DND-41 (cell line): Measurements from ENCODE around the gene IFIH1.

ENCODE experiments used
- ATAC-seq: fragments of 200-7000 bp; cut with Tn5 transposase; 3 replicates; pipeline ENCODE4 v1.9.1; 2021; ENCODE audit warnings: low read depth; ENCODE audit not compliant: insufficient read depth
- DNase-seq: peaks from one replicate; pipeline ENCODE4 v3.0.0-alpha.2; 2020
- H2AFZ ChIP-seq: 2 replicates; pipeline ENCODE4 v1.6.0; 2012; ENCODE audit warnings: low read depth, low read length
- H3K27ac ChIP-seq: 2 replicates; pipeline ENCODE4 v1.5.1; 2012; ENCODE audit warnings: low read length, inconsistent platforms
- H3K27me3 ChIP-seq: fragments of 200-600 bp; sonication (generic); 2 replicates; pipeline ENCODE4 v1.6.0; 2012; ENCODE audit warnings: low read length, mild to moderate bottlenecking, inconsistent platforms; ENCODE audit not compliant: insufficient read depth, poor library complexity
- H3K36me3 ChIP-seq: 2 replicates; pipeline ENCODE4 v1.5.1; 2012; ENCODE audit warnings: low read length, inconsistent platforms; ENCODE audit not compliant: insufficient read depth
- H3K4me1 ChIP-seq: 2 replicates; pipeline ENCODE4 v1.5.1; 2012; ENCODE audit warnings: mild to moderate bottlenecking, low read length; ENCODE audit not compliant: insufficient read depth
- H3K4me2 ChIP-seq: 2 replicates; pipeline ENCODE4 v1.6.0; 2012; ENCODE audit warnings: mild to moderate bottlenecking, moderate library complexity, low read length, inconsistent platforms; ENCODE audit not compliant: insufficient read depth
- H3K4me3 ChIP-seq, 2 experiments: fragments of 200-600 bp in 1 of 2; shearing (Covaris generic) in 1 of 2; 2 replicates each; pipeline ENCODE4 v1.5.1; 2012 to 2016; ENCODE audit warnings: inconsistent platforms in 2 of 2, low read length in 2 of 2, mild to moderate bottlenecking in 2 of 2, low read depth in 1 of 2, moderate library complexity in 1 of 2
- H3K79me2 ChIP-seq: 2 replicates; pipeline ENCODE4 v1.6.0; 2012; ENCODE audit warnings: low read length, inconsistent platforms; ENCODE audit not compliant: insufficient read depth
- H3K9ac ChIP-seq: 2 replicates; pipeline ENCODE4 v1.6.0; 2012; ENCODE audit warnings: low read depth, mild to moderate bottlenecking, inconsistent platforms, low read length, moderate library complexity
- H3K9me3 ChIP-seq: 2 replicates; pipeline ENCODE4 v1.5.1; 2012; ENCODE audit warnings: low read length, moderate library complexity, mild to moderate bottlenecking, inconsistent platforms; ENCODE audit not compliant: insufficient read depth, severe bottlenecking
- H4K20me1 ChIP-seq: 2 replicates; pipeline ENCODE4 v1.6.0; 2012; ENCODE audit warnings: low read length; ENCODE audit not compliant: insufficient read depth
- CTCF ChIP-seq: IDR thresholded peaks from 2 replicates; pipeline ENCODE4 v1.5.1; 2012; ENCODE audit warnings: borderline replicate concordance, low read length, moderate library complexity, mild to moderate bottlenecking; ENCODE audit not compliant: poor library complexity, severe bottlenecking; ENCODE audit errors: extremely low read depth
- EZH2 ChIP-seq: IDR thresholded peaks from 3 replicates; pipeline ENCODE4 v1.6.1; 2012; ENCODE audit warnings: borderline replicate concordance, low read depth, mild to moderate bottlenecking, moderate library complexity, low read length, inconsistent platforms; ENCODE audit not compliant: severe bottlenecking

The IFIH1 gene

DNA sequence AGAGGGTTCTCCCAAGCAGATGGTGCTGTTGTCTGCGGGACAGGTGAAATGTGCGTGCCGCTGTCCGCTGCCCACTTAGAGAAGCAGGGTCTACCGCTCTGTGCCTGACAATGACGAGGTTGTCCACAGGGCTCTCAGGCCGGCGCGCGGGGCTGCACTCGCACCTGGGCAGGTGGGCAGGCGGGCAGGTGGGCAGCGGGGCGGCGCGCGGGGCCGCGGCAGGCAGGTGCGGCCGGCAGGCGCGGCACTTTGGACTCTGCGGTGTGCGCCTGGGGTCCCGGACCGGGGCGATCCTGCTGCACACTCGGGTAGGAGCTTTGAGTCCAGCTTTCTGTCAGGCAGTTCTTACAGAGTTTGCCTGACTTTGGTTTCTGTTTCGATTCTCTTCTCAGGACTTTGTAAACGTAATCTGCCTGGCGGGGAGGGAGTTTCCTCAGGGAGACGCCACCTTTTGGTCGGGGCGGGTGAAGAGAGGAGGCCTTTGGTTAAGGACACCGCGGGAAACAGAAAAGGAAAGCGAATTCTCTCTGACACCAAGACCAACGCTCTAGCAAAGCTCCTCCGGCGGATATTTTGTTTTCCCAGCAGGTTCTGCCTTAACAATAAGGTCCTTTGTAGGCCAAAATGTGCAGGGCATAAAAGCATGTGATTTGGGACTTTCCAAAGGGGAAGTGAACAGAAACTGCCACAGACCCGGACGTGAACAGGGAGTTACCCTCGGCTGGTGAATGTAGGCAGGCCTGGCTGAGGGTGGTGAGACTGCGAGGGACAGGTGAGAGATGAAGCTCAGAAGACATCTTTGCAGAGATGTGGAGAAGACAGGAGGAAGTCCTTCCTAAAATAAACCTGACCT, at the start of gene IFIH1:
Gene IFIH1 (minus strand): TSS at position 357 of the 853 bp plus-strand sequence. CDS start 377 bp downstream, outside the sequence.
- Histone ChIP-seq H3K27me3 (no peaks in the 10 kb centered on the region), H2AFZ (peak within 1 kb of the TSS; percentile 93), H3K9me3 (no peaks in the 10 kb centered on the region), H3K36me3 (no peaks in the 10 kb centered on the region; the same call in 1 of the 2 replicates), H3K27ac (peak within 1 kb of the TSS; percentile 84), H3K4me2 (peak within 1 kb of the TSS; percentile 94), H3K4me1 (peaks cover 42% of the 10 kb centered on the region), H3K4me3 (peak within 1 kb of the TSS; percentile 59 to 89), H4K20me1 (no peaks in the 10 kb centered on the region), H3K9ac (peak within 1 kb of the TSS; percentile 75), H3K79me2 (peaks cover 10% of the 10 kb centered on the region)
- no peak for TF ChIP-seq EZH2
- peak; percentile 57 for TF ChIP-seq CTCF
- DNase-seq (peak; percentile 86), ATAC-seq (peak; percentile 84)

DNA sequence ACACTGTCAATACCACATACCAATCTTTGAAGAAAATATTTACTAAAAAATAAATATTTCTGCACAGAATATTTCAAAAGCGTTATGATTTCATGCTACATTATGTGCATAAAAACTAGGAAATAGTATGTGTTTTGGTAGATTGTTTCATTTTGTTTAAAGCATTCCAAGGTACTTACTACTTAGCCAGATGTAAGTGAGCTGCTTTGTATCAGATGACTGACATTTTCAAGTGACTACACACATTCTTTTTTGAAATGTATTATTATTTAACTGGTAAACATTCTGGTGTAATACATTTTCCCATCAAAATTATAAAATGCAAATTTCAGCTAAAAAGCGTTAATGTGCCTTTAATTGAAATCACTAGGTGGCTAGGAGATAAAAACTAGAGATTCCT, 46.9 kb upstream of the IFIH1 start:
- no peak for ATAC-seq
- no peaks in the 10 kb centered on the region for H3K27me3 ChIP-seq
- H3K27ac ChIP-seq: no peak overlapping the region
- H3K4me3 ChIP-seq: no peak overlapping the region
- no peaks in the 10 kb centered on the region for H3K79me2 ChIP-seq
- no peak overlapping the region for H3K9ac ChIP-seq
- H3K4me1 ChIP-seq: no peaks in the 10 kb centered on the region
- no peak for DNase-seq
- H3K36me3 ChIP-seq: no peaks in the 10 kb centered on the region
- H3K9me3 ChIP-seq: no peaks in the 10 kb centered on the region
- no peak overlapping the region for H2AFZ ChIP-seq
- no peaks in the 10 kb centered on the region for H4K20me1 ChIP-seq
- TF ChIP-seq CTCF (no peak), EZH2 (no peak)
- no peak overlapping the region for H3K4me2 ChIP-seq

DNA sequence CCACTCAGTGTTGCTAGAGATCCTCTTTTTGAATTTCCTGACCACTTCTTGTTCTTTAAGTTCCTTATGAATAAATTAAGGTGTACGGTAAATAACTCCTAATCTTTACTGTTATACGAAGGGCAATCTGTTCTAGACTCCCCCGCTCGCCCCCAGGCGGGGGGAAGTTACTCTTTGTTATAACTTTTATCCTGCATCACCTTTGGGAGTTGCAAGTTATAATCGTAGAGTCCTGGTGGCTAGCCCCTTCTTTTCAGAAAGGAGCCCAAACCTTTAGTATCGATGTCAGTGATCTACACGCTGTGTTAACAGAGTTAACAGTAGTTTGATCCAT, 26.1 kb upstream of the IFIH1 start:
- H4K20me1 ChIP-seq: no peaks in the 10 kb centered on the region
- H2AFZ ChIP-seq: peak overlapping the region; percentile 57
- peak overlapping the region; percentile 17 to 62; a peak in 3 of 4 replicates for H3K4me3 ChIP-seq
- H3K79me2 ChIP-seq: no peaks in the 10 kb centered on the region
- H3K9me3 ChIP-seq: no peaks in the 10 kb centered on the region
- TF ChIP-seq EZH2 (no peak), CTCF (no peak)
- no peak overlapping the region for H3K27ac ChIP-seq
- peaks cover 5% of the 10 kb centered on the region for H3K27me3 ChIP-seq
- ATAC-seq: no peak
- H3K4me2 ChIP-seq: peak overlapping the region; percentile 85
- DNase-seq: no peak
- peaks cover 19% of the 10 kb centered on the region for H3K4me1 ChIP-seq
- H3K9ac ChIP-seq: peak overlapping the region; percentile 49
- H3K36me3 ChIP-seq: no peaks in the 10 kb centered on the region
